ENCODE measurements around the gene TECR. TPM values are rescaled to one million over a fixed set of nuclear protein-coding genes. Genes with fewer than 3 reads are reported as not detected.
A peak's percentile ranks its signal among the peaks of the same experiment; 100 is the strongest.

TECR gene
- total and polyA plus RNA-seq, 2 of the 13 experiments (the other 11 are each of a cell fraction or from before 2014, with no cell fraction given), result 54.9 to 121 TPM

DNA sequence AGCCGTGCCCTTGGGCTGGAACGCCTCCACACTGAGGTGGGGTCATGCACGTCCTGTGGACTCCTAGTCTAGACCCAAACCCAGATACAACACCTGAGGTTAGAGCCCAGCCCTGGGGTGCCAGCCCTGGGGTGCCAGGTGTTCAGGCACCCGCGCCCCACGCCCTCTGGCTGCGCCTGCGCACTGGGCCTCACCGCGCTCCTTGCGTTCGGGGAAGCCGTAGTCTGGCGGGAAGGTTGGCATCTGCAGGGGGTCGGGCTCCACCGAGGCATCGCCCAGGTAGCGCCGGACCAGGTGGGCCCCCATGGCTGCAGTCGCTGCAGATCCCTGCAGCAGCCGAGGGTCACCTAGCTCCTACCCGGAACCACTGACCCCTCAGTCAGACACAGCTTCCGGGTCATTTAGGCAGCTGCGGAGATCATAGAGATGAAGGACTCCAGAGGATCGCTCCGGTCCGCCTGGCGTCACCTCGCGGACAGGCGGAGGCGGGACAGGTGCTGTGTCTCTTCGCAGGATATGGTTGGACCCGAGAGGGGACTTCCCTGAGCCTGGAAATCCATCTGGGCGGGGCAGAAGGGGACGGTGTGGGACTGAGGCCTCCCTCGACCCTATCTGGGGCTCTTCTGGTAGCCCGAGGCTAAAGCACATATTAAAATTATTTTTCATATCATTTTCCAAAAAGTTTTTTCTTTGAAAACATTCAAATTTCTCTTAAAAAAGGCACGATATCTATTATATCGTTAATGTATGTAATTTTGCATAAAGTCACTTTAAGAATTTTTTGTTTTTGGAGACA, 42.5 kb downstream of the TECR start, which contains the start of gene NDUFB7 (continued):
- TF ChIP-seq, protein P1, sequence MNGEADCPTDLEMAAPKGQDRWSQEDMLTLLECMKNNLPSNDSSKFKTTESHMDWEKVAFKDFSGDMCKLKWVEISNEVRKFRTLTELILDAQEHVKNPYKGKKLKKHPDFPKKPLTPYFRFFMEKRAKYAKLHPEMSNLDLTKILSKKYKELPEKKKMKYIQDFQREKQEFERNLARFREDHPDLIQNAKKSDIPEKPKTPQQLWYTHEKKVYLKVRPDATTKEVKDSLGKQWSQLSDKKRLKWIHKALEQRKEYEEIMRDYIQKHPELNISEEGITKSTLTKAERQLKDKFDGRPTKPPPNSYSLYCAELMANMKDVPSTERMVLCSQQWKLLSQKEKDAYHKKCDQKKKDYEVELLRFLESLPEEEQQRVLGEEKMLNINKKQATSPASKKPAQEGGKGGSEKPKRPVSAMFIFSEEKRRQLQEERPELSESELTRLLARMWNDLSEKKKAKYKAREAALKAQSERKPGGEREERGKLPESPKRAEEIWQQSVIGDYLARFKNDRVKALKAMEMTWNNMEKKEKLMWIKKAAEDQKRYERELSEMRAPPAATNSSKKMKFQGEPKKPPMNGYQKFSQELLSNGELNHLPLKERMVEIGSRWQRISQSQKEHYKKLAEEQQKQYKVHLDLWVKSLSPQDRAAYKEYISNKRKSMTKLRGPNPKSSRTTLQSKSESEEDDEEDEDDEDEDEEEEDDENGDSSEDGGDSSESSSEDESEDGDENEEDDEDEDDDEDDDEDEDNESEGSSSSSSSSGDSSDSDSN (CRISPR knock-in tag; IDR thresholded peaks at IDR 0.05), result peak; percentile 63
- TF ChIP-seq FOXC1 (CRISPR knock-in tag; IDR thresholded peaks at IDR 0.05; ENCODE audit: borderline replicate concordance) (peak; percentile 58; the same call in 1 of the 2 replicates), TOE1 (CRISPR knock-in tag; IDR thresholded peaks at IDR 0.05) (0 out of 2 replicates have a peak, but pooled peaks have one; percentile 74), MTF1 (CRISPR knock-in tag; IDR thresholded peaks at IDR 0.05) (no peak), SOX6 (IDR thresholded peaks at IDR 0.05) (no peak), SOX6 (CRISPR knock-in tag; IDR thresholded peaks at IDR 0.05) (peak; percentile 63), ZNF180 (CRISPR knock-in tag; IDR thresholded peaks at IDR 0.05; ENCODE audit: borderline replicate concordance, low read depth) (no peak), ZNF354B (CRISPR knock-in tag; IDR thresholded peaks at IDR 0.05) (no peak), ZZZ3 (CRISPR knock-in tag; IDR thresholded peaks at IDR 0.05; ENCODE audit: borderline replicate concordance) (peak; percentile 88; the same call in 1 of the 2 replicates), ZBTB33 (CRISPR knock-in tag; IDR thresholded peaks at IDR 0.05) (peak; percentile 89), SP140L (CRISPR knock-in tag; IDR thresholded peaks at IDR 0.05; ENCODE audit: borderline replicate concordance) (0 out of 2 replicates have a peak, but pooled peaks have one; percentile 49), ZFAT (CRISPR knock-in tag; conservative IDR thresholded peaks at IDR 0.05) (no peak), MATR3 (CRISPR knock-in tag; IDR thresholded peaks at IDR 0.05) (no peak), CBX5 (CRISPR knock-in tag; IDR thresholded peaks at IDR 0.05; ENCODE audit: borderline replicate concordance) (peak; percentile 99), KDM4B (CRISPR knock-in tag; IDR thresholded peaks at IDR 0.05) (peak; percentile 94), NFYC (CRISPR knock-in tag; IDR thresholded peaks at IDR 0.05) (peak; percentile 30; the same call in 1 of the 2 replicates)
- TF ChIP-seq, protein P2, sequence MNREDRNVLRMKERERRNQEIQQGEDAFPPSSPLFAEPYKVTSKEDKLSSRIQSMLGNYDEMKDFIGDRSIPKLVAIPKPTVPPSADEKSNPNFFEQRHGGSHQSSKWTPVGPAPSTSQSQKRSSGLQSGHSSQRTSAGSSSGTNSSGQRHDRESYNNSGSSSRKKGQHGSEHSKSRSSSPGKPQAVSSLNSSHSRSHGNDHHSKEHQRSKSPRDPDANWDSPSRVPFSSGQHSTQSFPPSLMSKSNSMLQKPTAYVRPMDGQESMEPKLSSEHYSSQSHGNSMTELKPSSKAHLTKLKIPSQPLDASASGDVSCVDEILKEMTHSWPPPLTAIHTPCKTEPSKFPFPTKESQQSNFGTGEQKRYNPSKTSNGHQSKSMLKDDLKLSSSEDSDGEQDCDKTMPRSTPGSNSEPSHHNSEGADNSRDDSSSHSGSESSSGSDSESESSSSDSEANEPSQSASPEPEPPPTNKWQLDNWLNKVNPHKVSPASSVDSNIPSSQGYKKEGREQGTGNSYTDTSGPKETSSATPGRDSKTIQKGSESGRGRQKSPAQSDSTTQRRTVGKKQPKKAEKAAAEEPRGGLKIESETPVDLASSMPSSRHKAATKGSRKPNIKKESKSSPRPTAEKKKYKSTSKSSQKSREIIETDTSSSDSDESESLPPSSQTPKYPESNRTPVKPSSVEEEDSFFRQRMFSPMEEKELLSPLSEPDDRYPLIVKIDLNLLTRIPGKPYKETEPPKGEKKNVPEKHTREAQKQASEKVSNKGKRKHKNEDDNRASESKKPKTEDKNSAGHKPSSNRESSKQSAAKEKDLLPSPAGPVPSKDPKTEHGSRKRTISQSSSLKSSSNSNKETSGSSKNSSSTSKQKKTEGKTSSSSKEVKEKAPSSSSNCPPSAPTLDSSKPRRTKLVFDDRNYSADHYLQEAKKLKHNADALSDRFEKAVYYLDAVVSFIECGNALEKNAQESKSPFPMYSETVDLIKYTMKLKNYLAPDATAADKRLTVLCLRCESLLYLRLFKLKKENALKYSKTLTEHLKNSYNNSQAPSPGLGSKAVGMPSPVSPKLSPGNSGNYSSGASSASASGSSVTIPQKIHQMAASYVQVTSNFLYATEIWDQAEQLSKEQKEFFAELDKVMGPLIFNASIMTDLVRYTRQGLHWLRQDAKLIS (CRISPR knock-in tag; IDR thresholded peaks at IDR 0.05), result no peak
- TF ChIP-seq, protein P3, sequence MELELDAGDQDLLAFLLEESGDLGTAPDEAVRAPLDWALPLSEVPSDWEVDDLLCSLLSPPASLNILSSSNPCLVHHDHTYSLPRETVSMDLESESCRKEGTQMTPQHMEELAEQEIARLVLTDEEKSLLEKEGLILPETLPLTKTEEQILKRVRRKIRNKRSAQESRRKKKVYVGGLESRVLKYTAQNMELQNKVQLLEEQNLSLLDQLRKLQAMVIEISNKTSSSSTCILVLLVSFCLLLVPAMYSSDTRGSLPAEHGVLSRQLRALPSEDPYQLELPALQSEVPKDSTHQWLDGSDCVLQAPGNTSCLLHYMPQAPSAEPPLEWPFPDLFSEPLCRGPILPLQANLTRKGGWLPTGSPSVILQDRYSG (CRISPR knock-in tag; IDR thresholded peaks at IDR 0.05), result no peak
- TF ChIP-seq, protein P4, sequence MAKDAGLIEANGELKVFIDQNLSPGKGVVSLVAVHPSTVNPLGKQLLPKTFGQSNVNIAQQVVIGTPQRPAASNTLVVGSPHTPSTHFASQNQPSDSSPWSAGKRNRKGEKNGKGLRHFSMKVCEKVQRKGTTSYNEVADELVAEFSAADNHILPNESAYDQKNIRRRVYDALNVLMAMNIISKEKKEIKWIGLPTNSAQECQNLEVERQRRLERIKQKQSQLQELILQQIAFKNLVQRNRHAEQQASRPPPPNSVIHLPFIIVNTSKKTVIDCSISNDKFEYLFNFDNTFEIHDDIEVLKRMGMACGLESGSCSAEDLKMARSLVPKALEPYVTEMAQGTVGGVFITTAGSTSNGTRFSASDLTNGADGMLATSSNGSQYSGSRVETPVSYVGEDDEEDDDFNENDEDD (CRISPR knock-in tag; IDR thresholded peaks at IDR 0.05; ENCODE audit: borderline replicate concordance), result peak; percentile 48; the same call in 1 of the 2 replicates
